ENCODE data around the gene KRT84.
"Not testable (repeated sequence)": the region's sequence is repeated elsewhere in the genome, so short reads cannot be mapped to it uniquely, and the experiment has no call there.

GRCh38 chr12:52410589-52411248 is 25.3 kb upstream of the KRT84 start:
- TF ChIP-seq, protein P1, sequence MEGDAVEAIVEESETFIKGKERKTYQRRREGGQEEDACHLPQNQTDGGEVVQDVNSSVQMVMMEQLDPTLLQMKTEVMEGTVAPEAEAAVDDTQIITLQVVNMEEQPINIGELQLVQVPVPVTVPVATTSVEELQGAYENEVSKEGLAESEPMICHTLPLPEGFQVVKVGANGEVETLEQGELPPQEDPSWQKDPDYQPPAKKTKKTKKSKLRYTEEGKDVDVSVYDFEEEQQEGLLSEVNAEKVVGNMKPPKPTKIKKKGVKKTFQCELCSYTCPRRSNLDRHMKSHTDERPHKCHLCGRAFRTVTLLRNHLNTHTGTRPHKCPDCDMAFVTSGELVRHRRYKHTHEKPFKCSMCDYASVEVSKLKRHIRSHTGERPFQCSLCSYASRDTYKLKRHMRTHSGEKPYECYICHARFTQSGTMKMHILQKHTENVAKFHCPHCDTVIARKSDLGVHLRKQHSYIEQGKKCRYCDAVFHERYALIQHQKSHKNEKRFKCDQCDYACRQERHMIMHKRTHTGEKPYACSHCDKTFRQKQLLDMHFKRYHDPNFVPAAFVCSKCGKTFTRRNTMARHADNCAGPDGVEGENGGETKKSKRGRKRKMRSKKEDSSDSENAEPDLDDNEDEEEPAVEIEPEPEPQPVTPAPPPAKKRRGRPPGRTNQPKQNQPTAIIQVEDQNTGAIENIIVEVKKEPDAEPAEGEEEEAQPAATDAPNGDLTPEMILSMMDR (IDR thresholded peaks at IDR 0.05 in 2 of 3, conservative IDR thresholded peaks at IDR 0.05 in 1 of 3; ENCODE audit: control insufficient read depth in 2 of 3, extremely low read depth in 1 of 3, insufficient read depth in 1 of 3, low read depth in 3 of 3, low read length in 3 of 3): not testable (repeated sequence)
- TF ChIP-seq MXI1 (IDR thresholded peaks at IDR 0.05; ENCODE audit: low read depth, low read length); SMC3 (IDR thresholded peaks at IDR 0.05; ENCODE audit: borderline replicate concordance, low read length); RAD21 (IDR thresholded peaks at IDR 0.05; ENCODE audit: insufficient read depth, low read depth, low read length); POLR2A (IDR thresholded peaks at IDR 0.05; ENCODE audit: low read depth, low read length); ASH2L (IDR thresholded peaks at IDR 0.05; ENCODE audit: borderline replicate concordance, low read depth); SUPT20H (IDR thresholded peaks at IDR 0.05; ENCODE audit: borderline replicate concordance, control insufficient read depth, low read depth, low read length); BHLHE40 (IDR thresholded peaks at IDR 0.05; ENCODE audit: borderline replicate concordance in 1 of 2, low read depth in 2 of 2, low read length in 1 of 2); REST (IDR thresholded peaks at IDR 0.05; ENCODE audit: low read depth, low read length); SUZ12 (IDR thresholded peaks at IDR 0.05; ENCODE audit: unreplicated experiment): not testable (repeated sequence)
- TF ChIP-seq, protein P2, sequence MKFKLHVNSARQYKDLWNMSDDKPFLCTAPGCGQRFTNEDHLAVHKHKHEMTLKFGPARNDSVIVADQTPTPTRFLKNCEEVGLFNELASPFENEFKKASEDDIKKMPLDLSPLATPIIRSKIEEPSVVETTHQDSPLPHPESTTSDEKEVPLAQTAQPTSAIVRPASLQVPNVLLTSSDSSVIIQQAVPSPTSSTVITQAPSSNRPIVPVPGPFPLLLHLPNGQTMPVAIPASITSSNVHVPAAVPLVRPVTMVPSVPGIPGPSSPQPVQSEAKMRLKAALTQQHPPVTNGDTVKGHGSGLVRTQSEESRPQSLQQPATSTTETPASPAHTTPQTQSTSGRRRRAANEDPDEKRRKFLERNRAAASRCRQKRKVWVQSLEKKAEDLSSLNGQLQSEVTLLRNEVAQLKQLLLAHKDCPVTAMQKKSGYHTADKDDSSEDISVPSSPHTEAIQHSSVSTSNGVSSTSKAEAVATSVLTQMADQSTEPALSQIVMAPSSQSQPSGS (IDR thresholded peaks at IDR 0.05; ENCODE audit: low read length): not testable (repeated sequence)

All from GM12878 (cell line).